K562 (cell line): ENCODE measurements around the gene NKD1.

Source experiments
- CHD4 ChIP-seq: fragments of 200-600 bp; sonication (generic); IDR thresholded peaks from 3 replicates; pipeline ENCODE4 v1.6.1; 2012; ENCODE audit warnings: low read depth, mild to moderate bottlenecking, mixed read lengths, low read length, inconsistent platforms; ENCODE audit not compliant: insufficient read depth, insufficient replicate concordance, poor library complexity, severe bottlenecking
- CTCF ChIP-seq, 3 experiments: IDR thresholded peaks in 2 of 3; conservative IDR thresholded peaks in 1 of 3; 2 replicates each; pipeline ENCODE4 v1.5.1; 2011 to 2012; ENCODE audit warnings: low read length in 3 of 3, mild to moderate bottlenecking in 3 of 3, control low read depth in 2 of 3, improper control_type of control experiment in 1 of 3, inconsistent platforms in 1 of 3, low read depth in 1 of 3, mixed read lengths in 1 of 3, moderate library complexity in 1 of 3; ENCODE audit not compliant: insufficient read depth in 2 of 3
- EGR1 ChIP-seq: fragments of 450-650 bp; conservative IDR thresholded peaks from 2 replicates; pipeline ENCODE4 v1.6.1; 2017; ENCODE audit warnings: mild to moderate bottlenecking
- GABPA ChIP-seq: fragments of 200-800 bp; sonication (Bioruptor generic); conservative IDR thresholded peaks from 2 replicates; pipeline ENCODE4 v1.6.1; 2016; ENCODE audit warnings: low read depth, missing genetic modification characterization, missing compliant biosample characterization
- JUND ChIP-seq, 2 experiments: IDR thresholded peaks; 2 replicates in 1 of 2; 3 replicates in 1 of 2; pipeline ENCODE4 v1.6.1; 2011; ENCODE audit warnings: borderline replicate concordance in 2 of 2, low read depth in 2 of 2, low read length in 2 of 2, improper control_type of control experiment in 1 of 2, missing biosample characterization in 1 of 2, missing genetic modification characterization in 1 of 2, missing genetic modification reagents in 1 of 2
- NFIX ChIP-seq: fragments of 250-450 bp; sonication (Bioruptor Pico); IDR thresholded peaks from 2 replicates; pipeline ENCODE4 v1.4.0; 2020; ENCODE audit warnings: low read depth, mild to moderate bottlenecking, moderate library complexity
- RAD21 ChIP-seq, 2 experiments: fragments of 250-450 bp in 1 of 2; fragments of 450-650 bp in 1 of 2; sonication (Bioruptor Pico) in 1 of 2; formaldehyde crosslinking in 1 of 2; IDR thresholded peaks in 1 of 2; conservative IDR thresholded peaks in 1 of 2; 2 replicates each; pipeline versions ENCODE4 v1.4.0 to v1.8.0; 2020 to 2022; ENCODE audit warnings: mild to moderate bottlenecking in 2 of 2, moderate library complexity in 1 of 2
- RBBP5 ChIP-seq: fragments of 200-600 bp; sonication (generic); IDR thresholded peaks from 2 replicates; pipeline ENCODE4 v1.6.1; 2012; ENCODE audit warnings: borderline replicate concordance, mild to moderate bottlenecking, low read length, control low read depth, inconsistent platforms; ENCODE audit not compliant: insufficient read depth, poor library complexity, severe bottlenecking
- SREBF1 ChIP-seq: fragments of 150-350 bp; IDR thresholded peaks from 2 replicates; pipeline ENCODE4 v1.6.1; 2014; ENCODE audit warnings: antibody characterized with exemption, low read depth, low read length, borderline replicate concordance
- ZNF12 ChIP-seq: sonication (generic); formaldehyde crosslinking; IDR thresholded peaks from 2 replicates; pipeline ENCODE4 v1.4.0; 2020; ENCODE audit warnings: mild to moderate bottlenecking, missing genetic modification reagents
- ZNF263 ChIP-seq: sonication (generic); formaldehyde crosslinking; IDR thresholded peaks from 2 replicates; pipeline ENCODE4 v1.8.0; 2022; ENCODE audit warnings: mild to moderate bottlenecking, missing genetic modification reagents, borderline replicate concordance
- TF ChIP-seq, protein P1 (sequence below): fragments of 250-450 bp; sonication (Bioruptor Pico); IDR thresholded peaks from 2 replicates; pipeline ENCODE4 v1.8.0; 2021; ENCODE audit warnings: moderate library complexity, mild to moderate bottlenecking, inconsistent platforms
- TF ChIP-seq, protein P2 (sequence below): fragments of 150-350 bp; conservative IDR thresholded peaks from 2 replicates; pipeline ENCODE4 v1.6.1; 2014; ENCODE audit warnings: low read length
- TF ChIP-seq, protein P3 (sequence below): fragments of 450-650 bp; IDR thresholded peaks from 2 replicates; pipeline ENCODE4 v1.6.1; 2016; ENCODE audit warnings: antibody characterized with exemption

DNA sequence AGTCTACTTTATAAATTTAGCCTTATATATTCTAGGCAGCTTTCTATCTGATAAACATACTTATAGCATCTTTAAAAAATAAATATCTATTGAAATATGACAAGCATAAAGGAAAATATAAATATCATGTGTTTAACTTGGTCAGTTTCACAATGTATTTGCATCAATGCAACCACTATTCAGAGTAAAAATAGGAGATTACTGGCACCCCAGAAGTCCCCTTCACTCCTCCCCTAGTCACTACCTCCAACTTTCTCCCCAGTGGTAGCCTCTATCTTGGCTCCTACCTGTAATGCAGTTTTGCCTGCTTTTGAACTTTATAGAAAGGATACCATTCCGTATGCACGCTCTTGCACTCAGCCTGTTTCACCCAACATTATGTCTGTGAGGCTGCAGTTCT, 142.0 kb downstream of the NKD1 start:
- TF ChIP-seq, protein P1, sequence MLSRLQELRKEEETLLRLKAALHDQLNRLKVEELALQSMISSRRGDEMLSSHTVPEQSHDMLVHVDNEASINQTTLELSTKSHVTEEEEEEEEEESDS (CRISPR knock-in tag): no peak
- TF ChIP-seq GABPA: no peak
- TF ChIP-seq, protein P2, sequence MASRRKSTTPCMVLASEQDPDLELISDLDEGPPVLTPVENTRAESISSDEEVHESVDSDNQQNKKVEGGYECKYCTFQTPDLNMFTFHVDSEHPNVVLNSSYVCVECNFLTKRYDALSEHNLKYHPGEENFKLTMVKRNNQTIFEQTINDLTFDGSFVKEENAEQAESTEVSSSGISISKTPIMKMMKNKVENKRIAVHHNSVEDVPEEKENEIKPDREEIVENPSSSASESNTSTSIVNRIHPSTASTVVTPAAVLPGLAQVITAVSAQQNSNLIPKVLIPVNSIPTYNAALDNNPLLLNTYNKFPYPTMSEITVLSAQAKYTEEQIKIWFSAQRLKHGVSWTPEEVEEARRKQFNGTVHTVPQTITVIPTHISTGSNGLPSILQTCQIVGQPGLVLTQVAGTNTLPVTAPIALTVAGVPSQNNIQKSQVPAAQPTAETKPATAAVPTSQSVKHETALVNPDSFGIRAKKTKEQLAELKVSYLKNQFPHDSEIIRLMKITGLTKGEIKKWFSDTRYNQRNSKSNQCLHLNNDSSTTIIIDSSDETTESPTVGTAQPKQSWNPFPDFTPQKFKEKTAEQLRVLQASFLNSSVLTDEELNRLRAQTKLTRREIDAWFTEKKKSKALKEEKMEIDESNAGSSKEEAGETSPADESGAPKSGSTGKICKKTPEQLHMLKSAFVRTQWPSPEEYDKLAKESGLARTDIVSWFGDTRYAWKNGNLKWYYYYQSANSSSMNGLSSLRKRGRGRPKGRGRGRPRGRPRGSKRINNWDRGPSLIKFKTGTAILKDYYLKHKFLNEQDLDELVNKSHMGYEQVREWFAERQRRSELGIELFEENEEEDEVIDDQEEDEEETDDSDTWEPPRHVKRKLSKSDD: no peak
- no peak for TF ChIP-seq JUND (IDR thresholded peaks at IDR 0.05; ENCODE audit: borderline replicate concordance, low read depth, low read length)
- no peak for TF ChIP-seq JUND (tag; IDR thresholded peaks at IDR 0.05; ENCODE audit: borderline replicate concordance, low read depth, low read length)
- no peak for TF ChIP-seq RBBP5
- TF ChIP-seq, protein P3, sequence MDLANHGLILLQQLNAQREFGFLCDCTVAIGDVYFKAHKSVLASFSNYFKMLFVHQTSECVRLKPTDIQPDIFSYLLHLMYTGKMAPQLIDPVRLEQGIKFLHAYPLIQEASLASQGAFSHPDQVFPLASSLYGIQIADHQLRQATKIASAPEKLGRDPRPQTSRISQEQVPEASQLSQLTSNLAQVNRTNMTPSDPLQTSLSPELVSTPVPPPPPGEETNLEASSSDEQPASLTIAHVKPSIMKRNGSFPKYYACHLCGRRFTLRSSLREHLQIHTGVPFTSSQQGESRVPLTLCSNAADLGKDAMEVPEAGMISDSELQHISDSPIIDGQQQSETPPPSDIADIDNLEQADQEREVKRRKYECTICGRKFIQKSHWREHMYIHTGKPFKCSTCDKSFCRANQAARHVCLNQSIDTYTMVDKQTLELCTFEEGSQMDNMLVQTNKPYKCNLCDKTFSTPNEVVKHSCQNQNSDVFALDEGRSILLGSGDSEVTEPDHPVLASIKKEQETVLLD: no peak
- no peak for TF ChIP-seq CHD4
- no peak for TF ChIP-seq ZNF263 (CRISPR knock-in tag)
- TF ChIP-seq NFIX (CRISPR knock-in tag): no peak
- no peak for TF ChIP-seq ZNF12 (CRISPR knock-in tag)
- TF ChIP-seq EGR1: no peak
- TF ChIP-seq RAD21 (CRISPR knock-in tag; conservative IDR thresholded peaks at IDR 0.05 in 1 of 2, IDR thresholded peaks at IDR 0.05 in 1 of 2): no peak
- TF ChIP-seq CTCF (IDR thresholded peaks at IDR 0.05 in 2 of 3, conservative IDR thresholded peaks at IDR 0.05 in 1 of 3; ENCODE audit: insufficient read depth in 2 of 3, low read depth in 1 of 3, low read length in 3 of 3): no peak
- no peak for TF ChIP-seq SREBF1
